Natural killer cell (primary cell): ENCODE measurements around the gene ATL1. TPM values are rescaled to one million over a fixed set of nuclear protein-coding genes. Genes with fewer than 3 reads are reported as not detected.

Experiments used
- ATAC-seq, 3 donors: fragments of 150-1000 bp in 2 of 3; fragments of 200-7000 bp in 1 of 3; cut with Tn5 transposase; 1 replicate in 1 of 3; 2 replicates in 2 of 3; pipeline ENCODE4 v1.10.0; 2021; ENCODE audit warnings: mild to moderate bottlenecking in 2 of 3, moderate library complexity in 2 of 3
- DNase-seq, 2 donors: peaks; one replicate each; pipeline versions ENCODE4 v3.0.0 to v3.0.0-alpha.2; 2013 to 2021; ENCODE audit warnings: mixed read lengths in 1 of 2
- H3K27ac ChIP-seq: one replicate; pipeline ENCODE4 v1.5.1; 2013; ENCODE audit warnings: mild to moderate bottlenecking, low read length
- H3K27me3 ChIP-seq: one replicate; pipeline ENCODE4 v1.6.1; 2013; ENCODE audit warnings: low read length; ENCODE audit not compliant: control insufficient read depth, insufficient read depth
- H3K36me3 ChIP-seq: one replicate; pipeline ENCODE4 v1.6.1; 2013; ENCODE audit warnings: low read length; ENCODE audit not compliant: control insufficient read depth, insufficient read depth
- H3K4me1 ChIP-seq: one replicate; pipeline ENCODE4 v1.6.1; 2013; ENCODE audit warnings: low read length; ENCODE audit not compliant: control insufficient read depth, insufficient read depth
- H3K4me3 ChIP-seq: one replicate; pipeline ENCODE4 v1.5.1; 2013; ENCODE audit warnings: low read length
- H3K9me3 ChIP-seq: one replicate; pipeline ENCODE4 v1.6.1; 2013; ENCODE audit warnings: low read length; ENCODE audit not compliant: control insufficient read depth, insufficient read depth
- H3K27ac Mint-ChIP-seq, 2 donors: one replicate each; pipeline ENCODE4 v1.8.0; 2022; ENCODE audit warnings: mild to moderate bottlenecking in 2 of 2, mixed read lengths in 2 of 2, moderate library complexity in 1 of 2
- H3K27me3 Mint-ChIP-seq, 2 donors: one replicate each; pipeline ENCODE4 v1.8.0; 2022; ENCODE audit warnings: low read depth in 2 of 2, mixed read lengths in 2 of 2
- H3K36me3 Mint-ChIP-seq: one replicate; pipeline ENCODE4 v1.8.0; 2022; ENCODE audit warnings: mixed read lengths
- H3K4me1 Mint-ChIP-seq, 2 donors: one replicate each; pipeline ENCODE4 v1.8.0; 2022; ENCODE audit warnings: mixed read lengths in 2 of 2
- H3K4me3 Mint-ChIP-seq: one replicate; pipeline ENCODE4 v1.8.0; 2022; ENCODE audit warnings: mild to moderate bottlenecking, moderate library complexity, mixed read lengths
- H3K9me3 Mint-ChIP-seq, 2 donors: one replicate each; pipeline ENCODE4 v1.8.0; 2022; ENCODE audit warnings: mixed read lengths in 2 of 2
- WGBS: methylation state at CpG from one replicate; pipeline ENCODE4 v1.1.7; 2013; ENCODE audit warnings: missing lambda C conversion rate; ENCODE audit not compliant: insufficient coverage; 5-methylcytosine and 5-hydroxymethylcytosine counted together
- intact Hi-C: fragments of 100-400 bp; cut with micrococcal nuclease; formaldehyde crosslinking; loops from one replicate; pipeline ENCODE4 v1.14.2; 2022
- total RNA-seq, 4 donors: library from RNA; stranded (reverse); fragments of 120-200 nt in 1 of 4; gene quantifications; one replicate each; pipeline versions ENCODE4 v1.2.3 to v1.2.4, GENCODE V29; 2013 to 2022
- TF ChIP-seq, protein P1 (sequence below): fragments of 200-600 bp; IDR thresholded peaks from one replicate; pipeline ENCODE4 v1.8.0; 2022; ENCODE audit warnings: antibody characterized with exemption

Gene ATL1
- total RNA-seq, 3 donors from 2014 or later (not counting 1 experiment from before 2014, with no cell fraction given): 1.6 to 3.8 (median 2.4) TPM

DNA sequence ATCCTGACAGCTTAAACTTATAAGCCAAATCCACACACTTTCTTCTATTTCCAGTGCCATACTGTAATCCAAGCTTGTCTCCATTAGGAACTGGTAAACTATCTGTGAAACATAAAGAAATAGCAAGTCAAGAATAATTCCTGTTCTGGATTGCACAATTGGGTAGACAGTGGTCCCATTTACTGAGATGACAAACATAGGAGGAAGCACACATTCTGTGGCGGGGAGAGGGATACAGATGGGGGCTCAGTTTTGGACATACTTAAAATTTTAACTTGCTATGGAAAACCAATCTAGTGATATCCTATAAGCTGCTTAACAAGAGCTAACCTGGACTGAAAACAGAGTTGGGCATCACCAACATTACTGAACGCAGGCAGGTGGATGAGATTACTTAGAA, 43.9 kb upstream of the ATL1 start:
- WGBS: 96% methylated on average over 2 of the region's 2 CpGs
- DNase-seq: no peak
- peaks cover 10 to 12% of the 10 kb centered on the region in 2 donors for H3K4me1 Mint-ChIP-seq
- intact Hi-C loops: no loop called here
- H3K27me3 Mint-ChIP-seq: no peaks in the 10 kb centered on the region
- Histone ChIP-seq H3K4me1 (peaks cover 9% of the 10 kb centered on the region), H3K9me3 (no peaks in the 10 kb centered on the region), H3K4me3 (no peak overlapping the region), H3K27me3 (no peaks in the 10 kb centered on the region), H3K27ac (no peak overlapping the region), H3K36me3 (no peaks in the 10 kb centered on the region)
- H3K9me3 Mint-ChIP-seq: no peaks in the 10 kb centered on the region
- ATAC-seq: no peak
- no peaks in the 10 kb centered on the region for H3K36me3 Mint-ChIP-seq
- H3K27ac Mint-ChIP-seq: no peak overlapping the region
- H3K4me3 Mint-ChIP-seq: no peak overlapping the region
- TF ChIP-seq, protein P1, sequence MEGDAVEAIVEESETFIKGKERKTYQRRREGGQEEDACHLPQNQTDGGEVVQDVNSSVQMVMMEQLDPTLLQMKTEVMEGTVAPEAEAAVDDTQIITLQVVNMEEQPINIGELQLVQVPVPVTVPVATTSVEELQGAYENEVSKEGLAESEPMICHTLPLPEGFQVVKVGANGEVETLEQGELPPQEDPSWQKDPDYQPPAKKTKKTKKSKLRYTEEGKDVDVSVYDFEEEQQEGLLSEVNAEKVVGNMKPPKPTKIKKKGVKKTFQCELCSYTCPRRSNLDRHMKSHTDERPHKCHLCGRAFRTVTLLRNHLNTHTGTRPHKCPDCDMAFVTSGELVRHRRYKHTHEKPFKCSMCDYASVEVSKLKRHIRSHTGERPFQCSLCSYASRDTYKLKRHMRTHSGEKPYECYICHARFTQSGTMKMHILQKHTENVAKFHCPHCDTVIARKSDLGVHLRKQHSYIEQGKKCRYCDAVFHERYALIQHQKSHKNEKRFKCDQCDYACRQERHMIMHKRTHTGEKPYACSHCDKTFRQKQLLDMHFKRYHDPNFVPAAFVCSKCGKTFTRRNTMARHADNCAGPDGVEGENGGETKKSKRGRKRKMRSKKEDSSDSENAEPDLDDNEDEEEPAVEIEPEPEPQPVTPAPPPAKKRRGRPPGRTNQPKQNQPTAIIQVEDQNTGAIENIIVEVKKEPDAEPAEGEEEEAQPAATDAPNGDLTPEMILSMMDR: no peak

DNA sequence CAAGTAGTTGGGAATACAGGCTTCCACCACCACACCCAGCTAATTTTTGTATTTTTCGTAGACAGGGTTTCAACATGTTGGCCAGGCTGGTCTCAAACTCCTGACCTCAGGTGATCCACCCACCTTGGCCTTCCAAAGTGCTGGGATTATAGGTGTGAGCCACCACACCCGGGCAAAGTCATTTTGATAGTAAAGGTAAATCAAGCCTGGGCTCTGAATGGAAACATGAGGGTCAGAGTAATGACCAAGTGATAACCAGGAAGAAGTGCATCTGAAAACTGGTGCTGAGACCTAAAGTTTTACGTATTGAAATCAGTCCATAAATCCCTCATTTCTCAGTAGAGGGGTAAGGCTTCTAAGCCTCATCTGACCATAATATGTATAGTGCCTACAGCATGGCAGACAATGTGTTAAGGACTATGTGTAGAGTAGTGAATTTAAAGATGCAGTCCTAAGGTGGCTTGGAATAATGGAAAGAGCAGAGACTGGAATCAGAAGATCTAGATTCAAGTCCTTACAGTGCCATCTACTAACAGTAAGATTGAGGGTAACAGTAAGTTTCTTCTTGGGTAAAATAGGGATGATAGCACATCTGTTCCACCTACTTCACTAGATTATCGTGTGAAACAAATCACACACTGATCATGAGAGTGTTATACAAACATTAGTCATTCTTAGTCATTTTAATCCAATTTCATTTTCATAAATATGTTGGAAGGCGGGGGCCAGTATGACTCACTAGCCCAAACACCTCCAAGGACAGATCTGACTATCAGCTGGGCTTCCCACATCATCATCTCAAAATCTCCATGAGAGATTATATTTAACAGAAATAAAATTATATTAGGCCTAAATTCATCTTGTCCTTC, 38.8 kb upstream of the ATL1 start:
- ATAC-seq (peak; percentile 83 to 88 (median 83)), DNase-seq (peak; percentile 38 to 53)
- Histone ChIP-seq H3K4me3 (peak overlapping the region; percentile 16), H3K27me3 (no peaks in the 10 kb centered on the region), H3K36me3 (no peaks in the 10 kb centered on the region), H3K9me3 (no peaks in the 10 kb centered on the region), H3K4me1 (peaks cover 12% of the 10 kb centered on the region), H3K27ac (peak overlapping the region; percentile 84)
- peak overlapping the region; percentile 79 for H3K4me3 Mint-ChIP-seq
- 76% methylated on average over 3 of the region's 5 CpGs for WGBS
- H3K27me3 Mint-ChIP-seq: no peaks in the 10 kb centered on the region
- intact Hi-C loops: no loop called here
- peak overlapping the region; percentile 93 to 97 for H3K27ac Mint-ChIP-seq
- H3K4me1 Mint-ChIP-seq: peaks cover 45 to 46% of the 10 kb centered on the region in 2 donors
- H3K9me3 Mint-ChIP-seq: no peaks in the 10 kb centered on the region
- H3K36me3 Mint-ChIP-seq: no peaks in the 10 kb centered on the region
- TF ChIP-seq, protein P1: no peak

DNA sequence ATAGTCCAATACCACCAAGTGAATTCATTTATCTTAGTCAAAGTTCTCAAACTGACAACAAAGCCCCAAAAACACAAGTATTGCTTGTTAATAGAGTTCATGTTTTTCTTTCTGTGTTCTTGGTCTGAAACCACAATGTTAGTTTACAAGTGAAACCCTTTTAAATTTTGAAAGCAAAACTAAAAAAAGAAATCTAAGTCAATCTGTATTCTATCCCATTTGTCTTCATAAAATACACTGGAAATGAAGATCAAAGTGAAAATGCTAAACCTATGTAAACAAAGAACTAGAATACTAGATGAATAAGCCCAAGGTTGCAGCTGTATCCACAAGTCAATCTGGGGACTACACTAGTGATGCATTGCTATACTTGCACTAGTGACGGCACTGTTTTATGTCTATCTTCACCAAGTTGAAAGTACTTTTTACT, 38.0 kb upstream of the ATL1 start:
- Mint-ChIP-seq H3K4me3 (peak overlapping the region; percentile 79), H3K4me1 (peaks cover 48 to 51% of the 10 kb centered on the region in 2 donors), H3K27ac (peak overlapping the region; percentile 93 to 97), H3K36me3 (no peaks in the 10 kb centered on the region), H3K27me3 (no peaks in the 10 kb centered on the region), H3K9me3 (no peaks in the 10 kb centered on the region)
- DNase-seq (peak in 1 of 2 donors; percentile 35), ATAC-seq (peak; percentile 39 to 61 (median 50))
- WGBS: 21% methylated on average over 1 of the region's 1 CpG
- Histone ChIP-seq H3K27me3 (no peaks in the 10 kb centered on the region), H3K27ac (peak overlapping the region; percentile 84), H3K4me3 (peak overlapping the region; percentile 16), H3K9me3 (no peaks in the 10 kb centered on the region), H3K36me3 (no peaks in the 10 kb centered on the region), H3K4me1 (peaks cover 12% of the 10 kb centered on the region)
- TF ChIP-seq, protein P1: no peak
- intact Hi-C loops: loop anchor here (1.0 kb wide), 1 partner anchor 9 kb away; no protein-coding TSS in a partner anchor
